ENCODE results near the gene PCSK5.

Gene PCSK5

DNA sequence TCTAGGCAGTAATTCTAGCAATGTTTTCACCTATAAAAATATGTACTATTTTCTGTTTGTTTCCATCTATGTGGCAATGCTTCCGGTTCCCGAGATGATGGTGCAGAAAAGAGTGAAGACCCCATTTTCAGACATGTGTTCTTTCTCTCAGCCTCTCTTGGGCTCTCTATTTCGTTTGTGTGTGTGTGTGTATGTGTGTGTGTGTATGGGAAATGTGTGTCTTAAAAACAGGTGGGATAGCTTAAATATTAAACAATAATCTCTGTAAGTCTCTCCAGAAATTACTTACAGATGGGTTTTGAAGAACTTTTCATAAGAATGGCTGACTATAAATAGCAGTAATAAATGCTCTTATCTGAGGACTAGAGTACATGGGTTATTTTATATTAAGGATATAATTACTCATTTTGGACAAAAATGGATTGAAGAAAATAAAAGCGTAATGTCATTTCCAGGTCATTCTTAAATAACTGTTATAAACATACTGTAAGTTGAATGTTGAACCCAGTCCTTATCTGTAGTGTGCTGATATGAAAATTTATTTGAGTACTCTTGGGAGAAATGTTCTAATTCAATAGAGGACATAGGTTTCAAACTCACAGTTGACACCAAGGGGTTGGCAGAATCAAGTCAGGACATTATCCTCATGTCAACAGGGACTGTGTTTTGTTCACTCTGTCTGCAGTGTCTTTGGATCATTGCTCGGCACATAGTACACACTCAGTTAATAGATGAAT lies 31.1 kb downstream of the PCSK5 start:
- no peak for DNase-seq (ENCODE audit: low spot score)

DNA sequence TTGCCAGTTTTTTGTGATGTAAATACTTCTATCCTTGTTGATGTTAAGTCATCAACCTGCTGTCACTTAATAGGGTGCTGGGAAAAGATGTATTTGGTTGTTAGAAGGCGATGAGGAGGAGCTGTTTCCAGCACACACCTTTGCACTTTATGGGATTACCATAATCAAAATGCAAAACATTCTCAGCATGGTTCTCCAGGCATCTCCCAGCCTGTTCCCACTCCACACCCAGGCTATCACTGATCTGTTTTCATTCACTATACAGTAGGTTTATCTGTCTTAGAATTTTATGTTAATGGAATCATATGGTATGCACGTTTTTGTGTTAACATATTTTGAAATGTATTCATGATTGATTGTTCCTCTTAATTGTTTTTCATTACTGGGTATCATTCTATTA lies 35.9 kb downstream of the PCSK5 start:
- DNase-seq (ENCODE audit: low spot score), result no peak

DNA sequence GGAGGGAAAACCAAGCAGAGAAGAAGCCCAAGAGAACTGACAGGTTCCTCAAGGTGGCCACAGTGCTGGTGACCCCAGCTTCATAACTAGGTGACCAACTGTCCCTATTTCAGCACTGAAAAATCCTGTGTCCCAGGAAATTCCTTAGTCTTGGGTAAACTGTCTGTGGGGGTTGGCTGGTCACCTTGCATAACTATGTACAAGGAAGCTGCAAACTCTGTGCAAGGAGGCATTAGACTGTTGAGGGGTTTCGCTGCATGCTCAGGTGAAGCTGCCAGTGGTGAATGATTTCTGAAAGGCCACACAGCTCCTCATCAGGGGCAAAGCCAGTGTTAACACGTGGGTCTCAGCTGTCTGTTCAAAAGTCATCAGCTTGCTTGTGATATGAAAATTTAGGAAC lies 36.9 kb downstream of the PCSK5 start:
- DNase-seq (ENCODE audit: low spot score), result no peak

DNA sequence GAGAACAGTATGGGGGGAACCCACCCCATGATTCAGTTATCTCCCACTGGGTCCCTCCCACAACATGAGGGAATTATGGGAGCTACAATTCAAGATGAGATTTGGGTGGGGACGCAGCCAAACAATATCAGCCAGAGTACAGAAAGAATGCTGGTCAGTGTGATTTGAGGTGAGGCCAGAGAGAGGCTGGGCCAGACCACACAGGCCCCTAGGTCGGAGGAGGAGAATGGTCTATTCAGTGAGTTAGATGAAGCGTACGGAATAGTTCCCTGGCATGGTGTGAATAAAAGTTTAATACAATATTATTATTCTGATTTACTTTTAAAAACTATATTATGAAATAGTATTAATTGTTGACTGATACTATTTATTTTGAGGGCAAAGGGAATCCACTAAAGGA lies 39.7 kb downstream of the PCSK5 start:
- DNase-seq (ENCODE audit: low spot score), result no peak

DNA sequence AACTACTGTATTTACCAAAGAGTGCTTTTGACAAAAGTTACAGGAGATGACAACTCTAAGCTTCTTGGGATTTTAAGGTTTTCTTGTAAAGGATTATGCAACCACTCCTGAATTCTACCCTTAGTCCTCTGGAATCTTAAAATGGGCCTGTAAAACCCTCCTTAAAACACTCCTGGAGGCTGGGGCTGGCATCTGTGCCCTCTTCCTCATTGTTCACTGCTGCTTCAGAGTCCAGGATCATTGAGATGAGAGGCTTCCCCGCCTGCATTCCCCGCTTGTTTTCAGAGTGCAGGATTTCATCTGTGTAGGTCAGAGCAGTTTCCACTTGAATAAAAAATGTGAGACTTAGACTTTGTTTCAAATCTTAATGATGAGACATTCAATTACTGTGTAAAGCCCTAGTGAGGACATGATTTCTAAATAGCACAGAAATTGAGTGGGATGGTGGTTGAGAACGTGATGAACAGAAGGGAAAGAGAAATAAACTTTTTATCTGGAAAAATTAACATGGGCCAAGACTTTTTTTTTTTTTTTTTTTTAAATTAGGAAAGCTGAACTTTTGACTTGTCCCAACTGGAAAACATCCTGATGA lies 40.4 kb downstream of the PCSK5 start:
- DNase-seq (ENCODE audit: low spot score), result no peak

DNA sequence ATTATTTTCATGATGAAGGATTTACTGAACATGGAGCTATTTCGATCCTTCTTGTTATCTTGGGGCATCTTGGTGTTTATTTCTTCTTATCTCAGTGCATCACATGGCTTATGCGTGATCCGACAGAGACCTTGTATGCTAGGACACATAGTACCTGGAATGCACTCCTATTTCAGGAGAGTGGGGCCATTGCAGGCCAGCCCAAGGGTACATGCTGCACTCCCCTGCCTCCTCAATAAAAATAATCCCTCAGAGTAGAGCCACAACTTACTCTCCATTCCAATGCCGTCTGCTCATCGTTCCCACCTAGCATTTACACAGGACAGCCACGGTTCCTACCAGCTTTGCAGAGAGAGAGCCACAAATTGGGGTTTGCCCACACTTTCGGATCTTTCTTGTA lies 43.5 kb downstream of the PCSK5 start:
- no peak for DNase-seq (ENCODE audit: low spot score)

DNA sequence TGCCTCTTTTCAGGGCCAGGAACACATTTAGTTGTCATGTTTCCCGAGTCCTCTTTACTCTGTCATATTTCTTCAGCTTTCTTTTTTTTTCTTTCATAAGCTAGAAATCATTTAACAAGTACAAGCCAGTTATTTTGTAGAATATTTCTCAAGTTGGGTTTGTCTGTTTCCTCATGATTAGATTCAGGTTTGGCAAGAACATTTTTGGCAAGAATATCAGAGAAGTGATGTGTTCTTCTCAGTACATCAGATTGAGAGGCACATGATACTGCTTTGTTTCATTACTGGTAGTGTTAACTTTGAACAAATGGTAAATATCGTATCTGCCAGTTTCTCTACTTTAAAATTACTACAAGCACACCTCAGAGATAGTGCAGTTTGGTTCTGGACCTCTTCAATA lies 45.1 kb downstream of the PCSK5 start:
- no peak for DNase-seq (ENCODE audit: low spot score)

DNA sequence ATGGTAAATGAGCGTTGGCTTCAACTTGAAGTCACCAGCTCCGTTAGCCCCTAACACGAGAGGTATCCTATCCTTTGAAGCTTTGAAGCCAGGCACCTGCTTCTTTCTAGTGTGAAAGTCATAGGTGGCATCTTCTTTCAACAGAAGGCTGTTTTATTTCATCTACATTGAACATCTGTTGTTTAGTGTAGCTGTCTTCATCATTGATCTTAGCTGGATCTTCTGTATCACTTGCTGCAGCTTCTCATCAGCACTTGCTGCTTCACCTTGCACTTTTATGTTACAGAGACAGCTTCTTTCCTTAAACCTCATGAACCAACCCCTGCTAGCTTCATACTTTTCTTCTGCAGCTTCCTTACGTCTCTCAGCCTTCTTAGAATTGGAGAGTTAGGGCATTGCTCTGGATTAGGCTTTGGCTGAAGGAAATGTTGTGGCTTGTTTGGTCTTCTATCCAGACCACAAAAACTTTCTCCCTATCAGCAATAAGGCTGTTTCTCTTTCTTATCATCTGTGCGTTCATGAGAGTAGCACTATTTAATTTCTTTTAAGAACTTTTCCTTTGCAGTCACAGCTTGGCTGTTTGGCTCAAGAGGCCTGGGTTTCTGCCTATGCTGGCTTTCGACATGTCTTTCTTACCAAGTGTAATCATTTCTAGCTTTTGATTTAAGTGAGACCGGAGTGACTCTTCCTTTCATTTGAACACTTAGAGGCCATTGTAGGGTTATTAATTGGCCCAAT lies 47.2 kb downstream of the PCSK5 start:
- no peak for DNase-seq (ENCODE audit: low spot score)

DNA sequence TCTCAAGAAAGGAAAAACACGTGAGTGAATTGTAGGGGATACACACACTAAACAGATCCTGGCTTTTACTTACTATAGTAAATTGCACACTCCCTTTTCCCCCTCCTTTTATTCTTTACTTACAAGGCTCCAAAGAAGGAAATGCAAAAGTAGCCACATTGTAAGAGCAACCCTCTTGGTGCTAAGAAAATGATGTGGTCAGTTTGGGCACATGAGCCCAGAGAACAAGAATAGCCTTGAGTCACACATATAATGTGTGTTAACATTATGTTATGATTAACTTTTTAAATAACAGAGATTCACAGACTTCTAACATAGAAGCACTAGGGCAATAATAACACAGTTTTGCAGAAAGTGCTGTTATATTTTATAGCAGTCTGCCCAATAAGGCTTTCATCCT lies 48.5 kb downstream of the PCSK5 start:
- no peak for DNase-seq (ENCODE audit: low spot score)

DNA sequence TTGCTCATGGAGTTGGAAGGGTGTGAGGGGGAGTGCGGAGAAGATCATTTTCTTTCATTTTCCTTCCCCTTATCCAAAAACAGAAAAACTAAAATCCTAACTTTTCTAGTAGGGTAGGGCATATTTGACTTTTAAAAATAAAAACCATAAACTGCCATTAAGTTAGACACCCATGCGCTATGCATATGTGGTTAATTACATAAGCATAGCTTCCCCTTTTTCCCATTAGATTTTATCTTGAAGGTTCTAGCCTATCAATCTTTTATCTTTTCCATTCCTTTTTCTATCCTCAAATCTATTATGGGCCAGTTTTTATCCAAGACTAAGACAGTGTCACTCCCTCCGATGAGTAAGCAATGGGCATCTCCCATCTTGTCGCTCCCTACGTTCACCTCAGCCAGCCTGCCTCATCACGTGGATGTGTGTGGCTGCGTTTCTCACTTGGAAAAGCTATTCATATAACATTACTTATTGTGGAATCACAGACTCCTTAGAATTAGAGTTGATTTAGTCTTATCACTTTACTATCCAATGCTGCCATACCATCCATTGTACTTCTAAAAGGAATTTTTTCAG lies 49.2 kb downstream of the PCSK5 start:
- DNase-seq (ENCODE audit: low spot score), result no peak

DNA sequence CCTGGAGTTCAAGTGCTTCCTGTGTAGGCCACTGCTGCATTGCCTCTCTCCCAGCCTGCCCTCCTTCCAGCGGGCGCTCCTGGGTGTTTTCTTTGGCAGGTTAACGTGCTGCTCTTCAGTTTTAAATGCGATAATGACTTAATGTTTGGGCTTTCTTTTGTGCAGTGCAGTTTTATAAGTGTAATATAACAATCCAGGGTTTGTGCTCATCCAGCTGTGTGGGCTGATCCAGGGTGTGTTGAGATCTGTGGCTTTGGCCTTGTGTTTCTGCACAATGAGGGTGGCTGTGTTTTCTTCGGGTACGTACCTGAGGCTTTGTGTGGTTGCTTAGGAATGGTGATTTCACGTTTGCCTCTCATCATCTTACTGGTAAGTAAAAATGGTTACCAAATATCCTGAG lies 50.6 kb downstream of the PCSK5 start:
- no peak for DNase-seq (ENCODE audit: low spot score)

DNA sequence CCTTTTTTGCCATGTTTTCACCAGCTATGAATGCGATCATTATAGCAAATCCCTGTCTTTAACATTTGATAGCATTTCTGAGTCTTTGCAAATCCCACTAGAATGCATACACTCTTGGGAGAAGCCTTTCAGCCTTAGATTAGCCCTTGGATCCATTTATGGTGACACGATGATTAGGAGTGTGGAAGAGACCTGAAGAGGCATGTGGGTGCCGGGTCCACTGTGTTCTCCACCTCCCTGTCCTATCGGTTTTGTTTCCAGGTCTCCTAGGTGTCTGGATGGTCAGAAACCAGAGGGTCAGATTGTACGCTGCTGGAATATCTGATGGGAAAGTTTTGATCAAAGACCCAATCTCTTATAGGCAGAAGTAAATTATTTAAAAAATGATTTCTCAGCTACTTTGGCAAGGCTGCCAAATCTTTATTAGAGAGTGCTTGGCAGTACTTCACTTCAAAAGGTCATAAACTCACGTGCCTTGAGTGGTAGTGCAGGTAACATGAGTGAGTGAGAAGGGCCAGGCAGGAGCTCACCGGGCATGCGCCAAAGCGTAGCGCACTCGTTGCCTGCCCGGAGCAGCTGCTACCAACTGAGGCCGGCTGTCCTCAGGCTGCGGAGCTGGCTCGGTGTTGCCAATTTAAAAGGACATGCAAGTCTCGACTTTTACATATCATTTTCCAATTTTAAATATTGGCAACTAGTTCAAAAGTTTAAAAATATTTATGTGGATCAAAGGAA lies 51.3 kb downstream of the PCSK5 start:
- DNase-seq (ENCODE audit: low spot score), result no peak

DNA sequence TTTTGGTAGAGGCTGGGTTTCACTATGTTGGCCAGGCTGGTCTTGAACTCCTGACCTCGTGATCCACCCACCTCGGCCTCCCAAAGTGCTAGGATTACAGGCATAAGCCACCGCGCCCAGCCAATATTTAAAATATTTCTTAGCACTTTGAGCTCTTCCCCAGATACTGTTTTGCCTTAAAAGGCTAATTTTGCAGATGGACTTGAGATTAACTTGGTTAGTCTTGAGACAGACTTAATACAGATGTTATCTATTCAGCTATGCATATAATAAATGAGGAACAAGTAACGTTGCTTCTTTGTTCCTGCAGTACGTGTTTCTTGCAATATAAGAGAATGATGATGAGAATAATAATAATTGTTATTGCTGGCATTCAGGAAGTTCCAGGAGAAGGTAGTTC lies 56.3 kb downstream of the PCSK5 start:
- DNase-seq (ENCODE audit: low spot score), result no peak

DNA sequence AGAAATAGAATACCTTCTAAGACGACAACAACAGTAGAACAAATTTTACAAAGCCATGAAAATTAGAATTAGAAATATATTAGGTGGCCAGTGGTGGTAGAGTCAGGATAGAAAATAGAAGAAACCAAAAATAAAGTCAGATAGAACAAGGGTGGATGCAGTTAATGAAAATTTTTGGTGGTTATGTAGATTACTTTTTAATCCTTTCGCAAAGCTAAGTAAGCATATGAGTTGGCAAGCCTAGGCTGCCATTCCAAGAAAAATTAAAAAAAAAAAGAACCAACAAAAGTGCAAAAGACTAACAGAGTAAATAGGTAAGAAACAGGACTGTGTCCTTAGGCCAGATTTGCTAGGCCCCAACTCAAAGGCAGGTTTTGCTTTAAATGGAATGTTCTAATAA lies 56.8 kb downstream of the PCSK5 start:
- DNase-seq (ENCODE audit: low spot score), result no peak

DNA sequence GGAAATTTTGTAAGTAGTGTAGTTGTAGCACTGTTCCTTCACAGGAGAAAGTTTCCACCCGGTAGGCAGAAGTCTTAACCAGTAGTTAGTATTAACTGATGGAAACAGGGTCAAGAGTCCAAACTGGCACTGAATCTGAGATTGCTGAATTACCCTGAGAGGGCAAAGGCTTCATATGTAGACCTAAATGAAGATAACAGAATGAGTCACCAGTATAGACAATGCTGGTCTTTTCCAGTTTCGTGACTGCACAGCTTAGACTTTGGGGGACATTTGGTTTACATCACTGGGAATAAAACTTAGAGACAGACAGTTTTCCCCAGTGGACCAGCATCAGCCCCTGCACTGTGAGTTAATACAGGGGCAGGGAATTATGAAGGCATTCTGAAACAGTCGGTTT lies 60.5 kb downstream of the PCSK5 start:
- DNase-seq (ENCODE audit: low spot score), result no peak

DNA sequence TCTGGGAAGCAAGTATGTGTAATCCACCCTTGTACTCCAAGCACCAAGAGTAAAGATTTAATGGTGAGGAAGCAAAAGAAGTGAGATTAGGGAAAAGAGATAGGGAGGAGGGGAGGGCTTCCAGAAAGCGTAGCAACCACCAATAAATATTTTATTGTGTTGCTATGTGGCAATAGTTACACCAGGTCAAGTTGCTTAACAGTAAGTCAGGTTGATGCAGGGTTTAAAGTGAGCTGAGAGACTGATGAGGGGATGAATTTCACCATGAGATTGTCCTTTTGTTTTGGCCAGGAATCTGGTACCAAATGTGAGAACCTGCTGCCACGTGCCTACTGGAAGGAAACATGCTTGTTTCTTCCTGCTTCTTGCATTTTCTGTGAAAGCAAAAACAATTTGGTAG lies 62.7 kb downstream of the PCSK5 start:
- DNase-seq (ENCODE audit: low spot score), result no peak

DNA sequence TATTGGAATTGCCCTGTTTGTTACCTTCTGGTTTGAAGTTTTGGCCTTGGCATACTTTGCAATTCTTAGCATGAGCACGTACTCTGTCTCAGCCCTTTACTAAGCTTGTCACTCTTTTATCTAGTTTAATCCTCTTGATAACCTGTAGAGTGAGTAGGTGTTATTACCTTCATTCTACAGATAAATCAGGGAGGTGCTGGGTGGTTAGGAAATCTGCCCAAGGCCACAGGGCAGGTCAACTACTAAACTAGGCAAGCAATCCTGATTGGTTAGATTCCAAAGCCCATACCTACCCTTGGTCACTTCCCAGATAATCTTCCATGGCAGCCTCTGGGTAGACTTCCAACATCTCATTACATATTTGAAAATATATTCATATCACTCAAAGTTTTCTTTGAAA lies 65.7 kb downstream of the PCSK5 start:
- DNase-seq (ENCODE audit: low spot score), result no peak

DNA sequence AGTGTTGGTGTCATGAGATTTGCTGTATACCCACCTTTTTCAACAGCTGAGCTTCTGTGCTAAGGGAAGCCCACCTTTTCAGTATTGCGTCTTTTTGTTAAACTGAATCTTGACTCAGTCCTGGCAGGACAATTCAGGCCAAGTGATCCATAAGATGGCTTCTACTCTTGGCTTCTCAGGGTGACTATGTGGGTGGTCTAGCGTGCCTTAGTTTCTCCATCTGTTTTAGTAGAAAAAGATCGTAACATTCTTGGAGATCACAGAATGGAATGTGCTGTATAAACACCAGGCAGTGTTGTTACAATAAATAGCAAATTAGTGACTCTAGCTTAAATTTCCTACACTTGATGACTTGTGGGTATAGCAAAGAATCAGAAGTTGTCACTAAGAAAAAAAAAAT lies 66.6 kb downstream of the PCSK5 start:
- DNase-seq (ENCODE audit: low spot score), result no peak

DNA sequence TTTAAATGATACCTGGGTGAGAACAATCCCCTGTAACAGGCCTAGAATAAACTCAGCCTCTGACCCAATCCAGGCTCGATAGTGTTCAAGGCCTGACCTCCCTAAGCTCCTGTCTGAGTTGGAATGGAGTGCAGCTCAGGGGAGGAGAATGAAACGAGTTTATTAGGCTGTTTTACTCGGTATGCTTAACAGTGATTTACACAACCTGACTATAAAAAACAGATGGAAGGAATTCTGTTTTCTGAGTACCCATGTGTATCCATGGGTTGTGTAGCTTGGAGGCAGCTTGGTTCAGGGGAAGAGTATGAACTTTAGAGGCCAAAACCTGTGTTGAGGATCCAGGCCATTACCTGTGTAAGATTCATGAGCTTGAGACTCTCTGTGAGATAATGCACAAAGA lies 67.8 kb downstream of the PCSK5 start:
- DNase-seq (ENCODE audit: low spot score), result no peak

DNA sequence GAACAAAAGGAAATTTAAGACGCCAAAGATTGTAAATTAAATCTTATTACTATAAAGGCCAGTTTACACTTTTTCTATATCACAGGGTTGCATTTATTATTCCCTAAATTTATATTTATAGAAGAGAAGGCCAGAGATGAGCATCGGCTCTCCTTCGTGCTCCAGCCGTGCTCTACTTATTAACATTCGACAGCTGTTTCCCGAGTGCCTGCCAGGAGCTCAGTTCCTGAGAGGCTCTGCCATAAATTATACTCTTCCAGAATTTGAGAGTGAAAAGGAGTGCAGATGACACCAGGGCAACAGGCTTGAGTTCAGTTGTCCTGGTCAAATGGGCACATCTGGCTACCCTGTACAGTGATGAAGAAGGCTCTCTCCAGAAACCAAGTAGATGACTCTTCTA lies 70.1 kb downstream of the PCSK5 start:
- DNase-seq (ENCODE audit: low spot score), result no peak

DNA sequence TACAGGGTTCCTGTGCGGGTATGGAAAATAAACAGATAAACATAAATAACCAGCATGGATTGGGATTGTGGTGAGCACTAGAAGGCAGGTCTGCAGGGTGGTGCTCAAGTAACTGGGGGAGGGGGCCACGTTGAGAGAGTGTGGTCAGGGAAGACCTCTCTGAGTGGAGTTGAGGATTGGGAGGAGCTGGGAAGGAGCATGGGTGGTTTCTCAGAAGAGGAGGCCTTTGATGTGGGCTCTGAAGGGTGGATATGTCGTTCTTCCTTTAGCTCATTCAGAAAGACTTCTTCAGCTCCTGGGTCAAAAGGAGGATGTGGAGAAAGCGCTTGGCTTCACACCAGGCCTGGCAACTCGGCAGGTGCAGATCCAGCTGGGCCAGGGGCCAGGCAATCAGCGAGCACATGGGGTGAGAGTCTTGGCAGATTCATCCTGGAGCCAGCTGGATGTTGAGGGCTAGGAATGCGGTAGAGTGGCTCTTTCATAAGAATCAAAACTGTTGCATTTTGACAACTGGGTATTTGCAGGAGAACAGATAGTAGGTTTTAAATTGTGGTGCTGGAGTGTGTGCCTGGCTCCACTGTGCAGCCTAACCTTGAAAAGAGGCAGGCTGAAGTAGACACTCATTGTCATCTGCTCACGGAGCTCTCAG lies 71.7 kb downstream of the PCSK5 start:
- no peak for DNase-seq (ENCODE audit: low spot score)

DNA sequence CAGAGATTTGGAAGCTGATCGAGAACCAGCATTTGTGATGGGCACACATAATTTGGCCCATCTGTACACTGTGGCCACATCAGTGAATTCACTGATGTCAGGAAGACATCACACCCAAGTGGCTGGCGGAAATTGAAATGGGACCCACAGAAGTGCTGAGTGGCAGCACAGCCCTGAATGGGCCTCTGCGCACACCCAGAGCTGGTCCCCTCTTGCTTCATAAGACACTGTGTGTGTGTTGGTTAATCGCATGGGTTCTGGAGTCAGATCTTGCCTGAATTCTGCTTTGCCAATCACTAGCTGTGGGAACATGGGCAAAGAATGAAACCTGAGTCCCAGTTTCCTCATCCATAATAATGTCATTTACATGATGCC lies 72.2 kb downstream of the PCSK5 start:
- DNase-seq (ENCODE audit: low spot score), result no peak

All from germinal center (tissue), 1 donor.